ENCODE data around the gene TBX4.

DNA sequence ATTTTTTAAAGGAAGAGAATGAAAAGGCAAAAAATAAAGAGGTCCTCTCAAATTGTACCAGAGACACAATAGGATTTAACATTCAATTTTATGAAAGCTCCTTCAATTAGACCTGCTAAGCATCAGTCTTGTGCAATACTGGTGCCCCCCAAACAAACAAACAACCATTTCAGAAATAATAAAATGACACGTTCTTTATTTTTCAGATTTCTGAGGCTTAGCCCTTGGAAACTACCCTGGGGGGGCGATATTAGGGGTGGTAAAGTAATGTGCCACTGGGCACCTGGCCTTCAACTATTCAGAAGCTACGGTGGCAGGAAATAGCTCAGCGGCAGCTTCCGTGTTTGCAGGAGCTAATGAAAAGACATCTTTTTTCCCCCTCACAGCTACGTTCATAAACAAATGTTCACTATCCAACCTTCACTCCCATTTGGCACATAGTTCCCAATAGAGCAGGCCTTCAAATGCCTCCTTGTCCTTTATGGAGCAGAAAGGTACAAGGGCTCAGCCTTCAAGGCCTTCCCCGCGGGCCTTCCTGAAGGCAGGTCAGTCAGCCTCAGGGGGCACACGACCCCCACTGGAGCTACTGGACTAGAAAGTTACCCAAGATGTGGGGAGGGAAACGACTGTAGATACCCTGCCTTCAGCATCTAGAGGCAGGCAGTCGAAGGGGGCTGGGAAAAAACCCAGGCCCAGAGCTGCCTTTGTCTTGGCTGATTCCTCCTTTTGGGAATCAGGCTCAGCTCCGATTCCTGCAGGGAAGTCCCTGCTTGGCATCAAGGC lies 44.1 kb downstream of the TBX4 start:
- TF ChIP-seq, protein P1, sequence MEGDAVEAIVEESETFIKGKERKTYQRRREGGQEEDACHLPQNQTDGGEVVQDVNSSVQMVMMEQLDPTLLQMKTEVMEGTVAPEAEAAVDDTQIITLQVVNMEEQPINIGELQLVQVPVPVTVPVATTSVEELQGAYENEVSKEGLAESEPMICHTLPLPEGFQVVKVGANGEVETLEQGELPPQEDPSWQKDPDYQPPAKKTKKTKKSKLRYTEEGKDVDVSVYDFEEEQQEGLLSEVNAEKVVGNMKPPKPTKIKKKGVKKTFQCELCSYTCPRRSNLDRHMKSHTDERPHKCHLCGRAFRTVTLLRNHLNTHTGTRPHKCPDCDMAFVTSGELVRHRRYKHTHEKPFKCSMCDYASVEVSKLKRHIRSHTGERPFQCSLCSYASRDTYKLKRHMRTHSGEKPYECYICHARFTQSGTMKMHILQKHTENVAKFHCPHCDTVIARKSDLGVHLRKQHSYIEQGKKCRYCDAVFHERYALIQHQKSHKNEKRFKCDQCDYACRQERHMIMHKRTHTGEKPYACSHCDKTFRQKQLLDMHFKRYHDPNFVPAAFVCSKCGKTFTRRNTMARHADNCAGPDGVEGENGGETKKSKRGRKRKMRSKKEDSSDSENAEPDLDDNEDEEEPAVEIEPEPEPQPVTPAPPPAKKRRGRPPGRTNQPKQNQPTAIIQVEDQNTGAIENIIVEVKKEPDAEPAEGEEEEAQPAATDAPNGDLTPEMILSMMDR (IDR thresholded peaks at IDR 0.05) = no peak
- TF ChIP-seq ZFX (IDR thresholded peaks at IDR 0.05; ENCODE audit: borderline replicate concordance) = no peak

Measured in 22Rv1 (cell line).